GM12864 (cell line): ENCODE results near the gene CFAP97D1.

Experiments
- DNase-seq: peaks from one replicate; pipeline ENCODE4 v3.0.0-alpha.2; 2011; ENCODE audit warnings: low read depth
- H3K4me3 ChIP-seq: 2 replicates; pipeline ENCODE4 v1.5.1; 2011; ENCODE audit warnings: mild to moderate bottlenecking, low read depth, low read length, control low read depth
- CTCF ChIP-seq: IDR thresholded peaks from 2 replicates; pipeline ENCODE4 v1.5.1; 2011; ENCODE audit warnings: low read depth, mild to moderate bottlenecking, moderate library complexity, low read length, control low read depth, inconsistent platforms; ENCODE audit errors: missing control alignments

The CFAP97D1 gene

GRCh38 chr17:43779145-43780125, 800 bp upstream of the CFAP97D1 start:
- TF ChIP-seq CTCF: no peak
- H3K4me3 ChIP-seq: peak overlapping the region; percentile 80
- no peak for DNase-seq

GRCh38 chr17:43782913-43783680, 2.9 kb downstream of the CFAP97D1 start:
- H3K4me3 ChIP-seq: no peak overlapping the region
- DNase-seq: no peak
- no peak for TF ChIP-seq CTCF

GRCh38 chr17:43784068-43784467, 3.8 kb downstream of the CFAP97D1 start:
- no peak for TF ChIP-seq CTCF
- DNase-seq: no peak

GRCh38 chr17:43784628-43785101, 4.4 kb downstream of the CFAP97D1 start:
- TF ChIP-seq CTCF: no peak
- no peak for DNase-seq
- H3K4me3 ChIP-seq: no peak overlapping the region

More at GRCh38 chr17:43784068-43784467, 3.8 kb downstream of the CFAP97D1 start:
- H3K4me3 ChIP-seq: no peak overlapping the region

DNA sequence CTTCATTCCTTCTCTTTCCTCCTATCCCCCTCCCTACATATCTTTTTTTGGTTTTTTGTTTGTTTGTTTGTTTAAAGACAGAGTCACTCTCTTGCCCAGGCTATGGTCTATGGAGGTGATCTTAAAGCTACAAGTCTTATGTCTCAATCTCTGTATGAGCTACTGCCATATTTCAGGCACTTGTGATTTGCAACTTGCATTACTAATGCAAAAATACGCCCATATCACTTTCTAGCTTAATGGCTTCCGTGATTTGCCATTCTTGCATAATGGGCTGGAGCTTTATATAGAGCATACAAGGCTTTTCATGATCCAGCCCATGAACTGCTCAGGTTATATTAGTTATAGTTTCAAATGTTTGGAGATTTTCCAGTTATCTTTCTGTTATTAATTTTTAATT, 7.5 kb downstream of the CFAP97D1 start:
- no peak for DNase-seq
- TF ChIP-seq CTCF: no peak
- H3K4me3 ChIP-seq: no peak overlapping the region

DNA sequence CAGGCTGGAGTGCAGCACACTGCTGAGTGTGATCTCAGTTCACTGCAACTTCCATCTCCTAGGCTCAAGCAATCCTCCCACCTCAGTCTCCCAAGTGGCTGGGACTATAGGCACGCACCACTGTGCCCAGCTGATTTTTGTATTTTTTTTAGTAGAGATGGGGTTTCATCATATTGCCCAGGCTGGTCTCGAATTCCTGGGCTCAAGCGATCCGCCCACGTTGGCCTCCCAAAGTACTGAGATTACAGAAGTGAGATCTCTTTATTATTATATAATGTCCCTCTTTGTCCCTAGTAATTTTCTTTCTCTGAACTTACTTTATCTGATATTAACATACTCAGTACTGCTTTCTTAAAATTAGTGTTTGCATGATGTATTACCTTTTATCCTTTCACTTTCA, 8.3 kb downstream of the CFAP97D1 start:
- TF ChIP-seq CTCF: no peak
- no peak overlapping the region for H3K4me3 ChIP-seq
- no peak for DNase-seq
